Inferior parietal cortex (tissue), 1 donor: ENCODE measurements around the gene GPR15LG.
"Not testable (repeated sequence)": the region's sequence is repeated elsewhere in the genome, so short reads cannot be mapped to it uniquely, and the experiment has no call there.

Experiments used
- DNase-seq: peaks from one replicate; pipeline ENCODE4 v3.0.0-alpha.2; 2016; ENCODE audit errors: extremely low spot score

Gene GPR15LG

DNA sequence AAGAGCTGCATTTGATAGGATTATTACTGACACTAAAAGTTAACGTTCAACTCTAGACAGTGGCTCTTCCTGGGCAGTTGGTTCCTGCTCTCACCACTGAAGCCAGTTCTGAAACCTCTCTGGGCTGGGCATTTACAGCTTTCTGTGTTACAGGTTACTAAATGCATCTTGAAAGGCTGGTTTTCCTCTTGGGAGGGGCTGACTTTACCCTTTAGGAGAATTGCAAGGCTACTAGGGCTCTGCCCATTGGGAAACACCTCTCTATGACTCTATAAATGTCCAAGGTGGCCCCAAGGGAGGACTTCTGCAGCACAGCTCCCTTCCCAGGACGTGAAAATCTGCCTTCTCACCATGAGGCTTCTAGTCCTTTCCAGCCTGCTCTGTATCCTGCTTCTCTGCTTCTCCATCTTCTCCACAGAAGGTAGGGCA lies at the start of gene GPR15LG:
GPR15LG (plus strand) TSS at position 301 of the 429 bp plus-strand sequence; CDS start at position 352, 51 bp downstream.
- DNase-seq = no peak

DNA sequence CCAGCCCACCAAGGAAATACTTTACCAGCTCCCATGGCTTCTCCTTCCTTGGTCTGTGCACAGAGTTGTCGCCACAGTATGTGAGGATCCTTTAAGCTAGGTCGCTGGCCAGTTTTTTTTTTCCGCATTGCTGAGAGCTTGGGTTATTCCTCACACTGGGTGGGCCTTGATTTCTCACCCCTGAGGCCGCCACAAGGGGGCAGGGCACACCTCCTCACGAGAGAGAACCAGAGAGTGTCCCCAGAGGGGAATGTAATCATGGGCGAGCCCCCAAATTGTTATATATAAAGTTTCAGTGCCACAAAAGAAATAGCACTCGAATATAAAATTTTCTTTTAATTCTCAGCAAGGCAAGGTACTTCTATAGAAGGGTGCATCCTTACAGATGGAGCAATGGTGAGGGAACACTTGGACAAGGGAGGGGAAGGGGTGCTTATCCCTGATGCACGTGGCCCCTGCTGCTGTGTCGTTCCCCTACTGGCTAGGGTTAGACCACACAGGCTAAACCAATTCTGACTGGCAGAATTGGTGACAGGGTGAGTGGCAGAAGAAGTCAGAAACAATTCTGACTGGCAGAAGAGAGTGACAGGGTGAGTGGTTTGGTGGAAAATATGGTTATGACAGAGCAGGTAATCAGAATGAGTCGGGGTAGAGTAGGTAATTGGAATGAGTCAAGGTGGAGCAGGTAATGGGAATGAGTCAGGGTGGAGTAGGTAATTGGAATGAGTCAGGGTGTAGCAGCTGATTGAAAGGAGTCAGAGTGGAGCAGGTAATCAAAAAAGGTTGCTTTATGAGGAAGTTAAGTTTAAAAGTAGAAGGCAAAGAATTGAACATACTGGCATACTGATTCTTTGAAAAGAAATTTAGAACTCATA lies 47.5 kb upstream of the GPR15LG start:
- not testable (repeated sequence) for DNase-seq

DNA sequence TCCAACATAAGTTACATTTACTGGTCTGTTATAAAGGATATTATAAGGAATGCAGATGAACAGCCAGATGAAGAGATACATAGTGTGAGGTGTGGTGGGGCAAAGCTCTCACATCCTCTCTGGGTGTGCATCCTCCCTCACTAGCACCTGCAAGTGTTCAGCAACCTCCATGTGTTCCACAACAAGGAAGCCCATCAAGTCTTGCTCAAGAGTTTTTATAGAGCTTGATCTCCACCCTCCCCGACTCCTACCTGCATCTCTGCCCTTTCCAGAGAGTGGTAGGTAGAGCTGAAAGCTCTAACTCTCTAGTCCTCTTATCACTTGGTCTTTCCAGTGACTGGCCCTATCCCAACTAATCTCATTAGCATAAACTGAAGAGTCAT lies 46.8 kb upstream of the GPR15LG start:
- no peak for DNase-seq

DNA sequence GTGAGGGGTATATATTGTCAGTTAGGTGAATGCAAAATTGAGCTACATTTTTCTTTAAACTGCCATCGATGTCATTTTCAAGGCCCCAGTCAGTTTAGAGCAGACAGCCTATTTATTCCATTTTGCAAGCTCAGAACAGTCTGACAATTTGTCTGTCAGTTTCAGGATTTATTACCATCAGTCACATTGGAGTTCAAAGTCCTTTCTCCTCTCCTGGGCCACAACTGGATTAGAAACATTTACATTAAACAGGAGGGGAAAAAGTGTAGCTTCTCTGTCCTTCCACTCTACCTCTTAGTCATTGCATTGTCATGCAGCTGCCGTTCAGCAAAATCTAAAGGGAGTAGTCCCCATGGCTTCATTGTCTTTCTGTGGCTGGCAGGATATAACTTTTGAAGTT lies 37.8 kb upstream of the GPR15LG start:
- no peak for DNase-seq

DNA sequence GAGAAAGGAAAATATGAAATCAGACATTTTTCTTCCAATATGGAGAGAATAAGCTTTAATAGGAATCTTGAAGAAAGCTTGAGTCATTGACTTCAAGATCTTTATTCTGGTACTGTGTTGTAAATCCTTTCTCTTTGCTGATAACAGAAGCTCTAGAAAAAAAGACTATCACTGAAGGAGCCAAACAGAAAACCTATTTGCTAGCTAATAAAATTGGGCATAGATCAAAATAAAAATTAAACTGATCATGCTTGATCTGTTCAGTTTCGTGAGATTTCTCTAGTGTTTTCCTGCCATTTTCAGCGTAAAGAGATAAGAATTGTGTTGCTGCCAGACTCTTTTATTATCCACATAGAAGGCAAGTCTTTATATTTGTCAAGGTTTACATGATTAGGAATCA lies 35.8 kb upstream of the GPR15LG start:
- DNase-seq = no peak

DNA sequence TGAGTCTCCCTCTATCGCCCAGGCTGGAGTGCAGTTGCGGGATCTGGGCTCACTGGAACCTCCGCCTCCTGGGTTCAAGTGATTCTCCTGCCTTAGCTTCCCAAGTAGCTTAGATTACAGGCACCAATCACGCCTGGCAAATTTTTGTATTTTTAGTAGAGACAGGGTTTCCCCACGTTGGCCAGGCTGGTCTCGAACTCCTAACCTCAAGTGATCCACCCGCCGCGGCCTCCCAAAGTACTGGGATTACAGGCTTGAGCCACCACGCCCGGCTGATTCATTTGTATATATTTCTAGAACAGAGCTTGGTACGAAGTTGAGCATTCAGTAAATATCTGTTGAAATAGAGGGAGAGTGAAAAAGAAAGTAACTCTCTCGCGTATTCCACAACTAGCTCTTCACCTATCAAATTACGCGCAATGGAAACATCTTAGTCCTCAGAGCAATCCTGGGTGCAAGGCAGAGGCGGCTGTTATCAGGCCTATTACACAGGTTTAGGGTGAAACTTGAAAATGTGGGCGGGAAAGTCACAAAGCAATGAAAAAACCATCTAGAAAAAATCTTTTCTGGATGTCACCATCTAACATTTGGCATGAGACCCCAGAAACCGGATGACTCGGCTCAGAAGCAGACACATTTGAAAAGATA lies 35.0 kb upstream of the GPR15LG start:
- no peak for DNase-seq

DNA sequence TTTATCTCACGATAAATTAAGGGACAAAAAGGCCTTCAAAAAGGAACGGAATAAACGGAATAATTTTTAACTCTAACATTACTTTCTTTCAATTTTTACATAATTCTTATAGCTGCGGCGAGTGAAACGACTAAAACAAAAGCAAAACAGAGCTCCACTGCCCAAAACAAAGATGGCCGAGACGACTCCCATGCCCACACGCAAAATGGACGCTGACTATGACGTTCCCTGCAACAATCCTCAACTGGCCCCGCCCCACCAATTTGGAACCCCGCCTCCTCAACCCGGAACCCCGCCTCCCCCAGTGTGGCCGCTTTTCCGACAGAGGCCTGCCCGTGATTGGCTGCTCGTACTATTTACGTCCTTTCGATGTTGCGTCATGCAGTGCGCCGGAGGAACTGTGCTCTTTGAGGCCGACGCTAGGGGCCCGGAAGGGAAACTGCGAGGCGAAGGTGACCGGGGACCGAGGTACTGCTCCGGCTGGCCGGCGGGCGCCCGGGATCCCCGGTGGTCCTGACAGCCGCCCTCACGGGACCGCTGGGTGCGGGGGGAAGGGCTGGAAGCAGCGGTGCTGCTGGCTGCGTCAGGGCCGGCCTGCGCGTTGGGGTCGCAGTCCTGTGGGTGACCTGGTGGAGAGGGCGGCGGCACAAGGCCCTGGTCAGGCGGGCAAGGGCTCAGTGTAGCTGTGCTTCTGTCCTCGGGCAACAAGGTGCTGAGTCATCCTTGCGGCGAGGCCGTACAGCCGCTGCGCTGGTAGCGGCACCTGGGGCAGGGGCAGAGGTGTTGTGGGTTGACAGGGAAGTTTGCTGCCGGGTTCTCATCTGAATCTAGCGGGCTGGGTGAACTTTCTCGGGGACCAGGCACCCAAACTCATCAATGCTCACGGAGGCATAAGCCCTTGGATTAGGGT lies 34.2 kb upstream of the GPR15LG start, which contains the start of gene GHITM:
GHITM (plus strand) TSS at position 384 of the 910 bp plus-strand sequence. CDS start 1,992 bp downstream, outside the sequence.
- peak; percentile 98 for DNase-seq

DNA sequence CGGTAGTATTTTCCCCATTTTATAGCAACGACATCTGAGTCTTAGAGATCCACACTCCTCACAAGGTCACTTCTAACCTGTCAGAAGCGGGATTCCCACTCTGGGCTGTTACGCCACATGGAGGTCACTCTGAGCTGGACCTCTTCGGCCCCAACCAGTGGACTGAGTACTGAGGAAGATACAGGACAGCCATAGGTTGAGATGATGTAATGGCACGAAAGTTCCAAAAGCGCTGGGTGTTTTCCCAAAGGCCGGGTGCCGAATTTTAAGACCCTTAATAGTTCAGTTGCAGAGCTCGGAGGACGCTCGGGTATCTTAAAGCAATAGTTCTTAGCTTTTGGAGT lies 33.6 kb upstream of the GPR15LG start:
- DNase-seq = no peak

DNA sequence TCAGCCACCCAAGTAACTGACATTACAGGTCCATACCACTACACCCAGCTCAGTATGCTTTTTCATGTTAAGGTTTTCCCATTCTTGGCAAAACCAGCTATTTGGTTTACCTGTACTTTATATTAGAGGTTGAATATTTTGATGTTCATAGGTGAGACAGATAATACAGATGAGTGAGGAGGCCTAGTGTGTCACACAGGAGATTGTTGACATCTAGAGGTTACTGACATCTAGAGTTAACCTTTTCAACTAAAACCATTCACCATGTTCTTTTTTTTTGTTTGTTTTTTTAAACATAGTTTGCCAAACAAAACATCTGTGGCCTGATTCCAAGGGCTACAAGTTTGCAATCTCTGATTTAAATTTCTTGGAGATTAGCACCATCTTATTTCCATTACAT lies 26.3 kb upstream of the GPR15LG start:
- DNase-seq = no peak

DNA sequence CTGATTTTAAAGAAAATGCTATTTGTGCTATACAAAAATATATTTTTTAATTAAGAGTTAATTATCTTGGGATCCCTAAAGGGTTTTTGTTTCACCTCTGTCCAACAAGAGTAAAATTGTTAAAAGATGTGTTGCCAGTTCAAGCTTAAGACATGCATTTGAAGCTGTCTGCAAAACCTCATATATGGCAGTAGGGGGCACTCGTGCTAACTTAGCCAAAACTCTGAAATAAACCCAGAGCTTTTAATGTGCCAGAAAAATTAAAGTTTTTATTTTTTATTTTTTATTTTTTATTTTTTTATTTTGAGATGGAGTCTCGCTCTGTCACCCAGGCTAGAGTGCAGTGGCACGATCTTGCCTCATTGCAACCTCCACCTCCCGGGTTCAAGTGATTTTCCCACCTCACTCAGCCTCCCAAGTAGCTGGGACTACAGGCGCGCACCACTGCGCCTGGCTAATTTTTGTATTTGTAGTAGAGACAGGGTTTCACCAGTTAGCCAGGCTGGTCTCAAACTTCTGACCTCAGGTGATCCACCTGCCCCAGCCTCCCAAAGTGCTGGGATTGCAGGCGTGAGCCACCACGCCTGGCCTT lies 25.5 kb upstream of the GPR15LG start:
- DNase-seq = peak; percentile 56

DNA sequence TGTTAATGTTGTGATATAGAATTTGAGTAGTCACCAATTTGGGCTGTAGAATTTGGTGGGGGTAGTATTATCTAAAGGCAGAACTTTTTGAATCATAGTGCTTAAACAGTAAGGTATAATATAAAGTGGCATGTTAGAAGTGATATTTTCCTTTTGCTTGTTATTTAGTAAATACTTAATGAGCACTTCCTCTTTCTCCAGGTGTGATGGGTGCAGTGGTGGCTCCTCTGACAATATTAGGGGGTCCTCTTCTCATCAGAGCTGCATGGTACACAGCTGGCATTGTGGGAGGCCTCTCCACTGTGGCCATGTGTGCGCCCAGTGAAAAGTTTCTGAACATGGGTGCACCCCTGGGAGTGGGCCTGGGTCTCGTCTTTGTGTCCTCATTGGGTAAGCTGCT lies 23.7 kb upstream of the GPR15LG start:
- no peak for DNase-seq

DNA sequence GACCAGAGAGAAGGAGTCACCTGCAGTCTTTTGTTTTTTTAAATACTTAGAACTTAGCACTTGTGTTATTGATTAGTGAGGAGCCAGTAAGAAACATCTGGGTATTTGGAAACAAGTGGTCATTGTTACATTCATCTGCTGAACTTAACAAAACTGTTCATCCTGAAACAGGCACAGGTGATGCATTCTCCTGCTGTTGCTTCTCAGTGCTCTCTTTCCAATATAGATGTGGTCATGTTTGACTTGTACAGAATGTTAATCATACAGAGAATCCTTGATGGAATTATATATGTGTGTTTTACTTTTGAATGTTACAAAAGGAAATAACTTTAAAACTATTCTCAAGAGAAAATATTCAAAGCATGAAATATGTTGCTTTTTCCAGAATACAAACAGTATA lies 20.8 kb upstream of the GPR15LG start:
- DNase-seq = no peak

DNA sequence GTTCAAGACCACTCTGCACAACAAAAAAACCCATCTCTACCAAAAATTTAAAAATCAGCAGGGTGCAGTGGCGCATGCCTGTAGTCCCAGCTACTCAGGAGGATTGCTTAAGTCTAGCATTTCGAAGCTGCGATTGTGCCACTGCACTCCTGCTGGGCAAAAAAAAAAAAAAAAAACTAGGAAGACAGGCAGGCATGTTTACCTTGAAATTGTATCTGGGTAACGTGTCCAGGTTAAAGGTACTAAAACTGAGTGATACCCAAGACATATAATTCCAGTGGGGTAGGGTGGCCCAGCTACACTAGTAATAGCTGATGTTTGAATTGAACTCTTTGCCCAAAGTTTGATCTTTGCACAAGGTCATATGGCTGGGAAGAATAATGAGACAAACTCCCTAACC lies 18.1 kb upstream of the GPR15LG start:
- DNase-seq = no peak

DNA sequence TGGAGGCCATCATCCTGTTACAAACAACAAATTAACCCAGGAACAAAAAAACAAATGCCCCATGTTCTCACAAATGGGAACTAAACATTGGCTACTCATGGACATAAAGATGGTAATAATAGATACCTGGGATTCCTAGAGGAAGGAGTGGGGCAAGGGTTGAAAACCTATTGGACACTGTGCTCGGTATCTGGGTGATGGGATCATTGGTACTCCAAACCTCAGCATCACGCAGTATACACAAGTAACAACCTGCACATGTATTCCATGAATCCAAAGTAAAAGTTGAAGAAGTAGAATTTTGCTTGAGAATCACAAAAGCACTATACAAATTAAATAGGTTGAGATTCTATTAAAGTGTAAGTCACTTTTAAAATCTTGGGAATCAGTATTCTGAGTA lies 17.6 kb upstream of the GPR15LG start:
- no peak for DNase-seq

DNA sequence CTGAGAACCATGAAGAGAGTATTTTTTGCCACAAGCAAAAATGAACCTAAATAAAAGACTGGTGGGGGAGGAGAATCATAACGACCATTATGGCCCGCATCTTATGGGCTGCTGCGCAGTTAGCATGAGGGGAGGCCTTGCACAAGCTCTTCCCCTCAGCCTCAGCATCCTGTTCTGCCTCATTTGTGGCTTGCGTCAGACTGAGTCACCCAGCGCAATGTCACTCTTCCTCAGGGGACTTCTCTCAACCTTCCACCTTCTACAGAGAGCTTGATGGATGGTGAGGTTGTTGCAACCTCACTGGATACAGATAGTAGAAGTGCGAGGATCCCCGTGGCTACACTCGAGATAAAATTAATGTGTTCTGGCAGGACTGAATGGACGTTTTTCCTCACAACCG lies 16.8 kb upstream of the GPR15LG start:
- DNase-seq = no peak

DNA sequence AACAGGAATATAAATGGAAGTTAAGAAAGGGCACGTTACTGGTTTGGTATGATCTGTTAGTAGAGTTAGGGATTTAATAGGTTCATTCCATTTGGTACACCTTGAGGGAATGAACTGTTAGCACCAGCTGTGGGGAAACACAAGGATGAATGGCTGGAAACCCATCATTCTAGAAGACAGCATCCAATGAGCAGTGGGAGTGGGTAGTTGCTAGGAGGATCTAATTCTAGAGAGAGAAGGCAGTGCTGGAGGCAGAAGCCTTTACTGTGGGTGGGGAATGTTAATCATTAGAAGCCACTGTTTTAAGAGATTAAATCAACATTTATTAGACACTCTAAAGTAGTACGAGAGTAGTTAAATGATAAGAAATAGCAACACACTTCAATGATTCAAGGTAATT lies 15.5 kb upstream of the GPR15LG start:
- DNase-seq = no peak

DNA sequence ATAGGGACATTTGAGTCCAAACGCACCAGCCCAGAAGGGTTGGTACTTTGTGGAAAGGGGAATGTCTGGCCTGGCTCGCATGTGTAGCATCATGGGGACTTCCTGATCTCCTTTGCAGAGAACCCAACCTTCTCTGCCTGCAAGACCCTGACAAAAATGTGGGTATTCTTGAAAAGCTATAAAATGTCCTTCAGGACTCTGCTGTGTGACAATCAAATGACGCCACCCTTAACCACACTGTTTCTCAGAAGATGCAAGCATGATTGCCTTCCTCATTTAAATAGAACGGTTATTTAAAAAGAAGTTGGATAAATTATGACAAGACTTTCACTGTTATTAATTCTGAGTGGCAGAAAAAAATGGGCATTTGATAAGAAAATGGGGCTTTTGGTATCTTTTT lies 15.1 kb upstream of the GPR15LG start:
- no peak for DNase-seq

DNA sequence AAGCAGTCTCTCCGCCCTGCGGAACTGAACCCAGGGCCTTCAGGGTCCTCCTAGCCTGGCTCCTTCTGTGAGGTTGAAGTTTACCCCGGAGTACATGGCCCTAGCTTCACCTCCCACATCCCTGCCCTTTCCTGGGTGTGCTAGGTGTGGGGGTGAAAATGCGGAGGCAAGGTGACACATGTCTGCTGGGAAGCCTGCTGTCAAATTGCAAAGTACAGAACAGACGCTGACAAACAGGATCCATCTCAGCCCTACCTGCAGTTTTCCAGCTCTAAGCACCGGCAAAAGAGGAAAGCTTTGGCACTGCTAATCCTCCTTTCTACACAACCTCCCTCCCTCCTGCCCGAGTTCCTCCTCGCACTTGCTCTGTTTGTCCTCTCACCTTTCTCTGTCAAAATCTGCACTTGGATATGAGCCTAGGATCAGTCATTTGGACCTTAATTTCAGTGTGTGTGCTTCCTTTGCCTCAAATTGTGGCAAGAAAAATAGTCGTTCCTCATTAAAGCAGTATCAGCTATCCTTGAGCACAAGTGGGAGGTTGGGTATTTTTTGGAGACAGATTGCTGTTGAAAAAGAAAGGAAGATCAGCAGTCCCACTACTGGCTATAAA lies 14.4 kb upstream of the GPR15LG start:
- no peak for DNase-seq

DNA sequence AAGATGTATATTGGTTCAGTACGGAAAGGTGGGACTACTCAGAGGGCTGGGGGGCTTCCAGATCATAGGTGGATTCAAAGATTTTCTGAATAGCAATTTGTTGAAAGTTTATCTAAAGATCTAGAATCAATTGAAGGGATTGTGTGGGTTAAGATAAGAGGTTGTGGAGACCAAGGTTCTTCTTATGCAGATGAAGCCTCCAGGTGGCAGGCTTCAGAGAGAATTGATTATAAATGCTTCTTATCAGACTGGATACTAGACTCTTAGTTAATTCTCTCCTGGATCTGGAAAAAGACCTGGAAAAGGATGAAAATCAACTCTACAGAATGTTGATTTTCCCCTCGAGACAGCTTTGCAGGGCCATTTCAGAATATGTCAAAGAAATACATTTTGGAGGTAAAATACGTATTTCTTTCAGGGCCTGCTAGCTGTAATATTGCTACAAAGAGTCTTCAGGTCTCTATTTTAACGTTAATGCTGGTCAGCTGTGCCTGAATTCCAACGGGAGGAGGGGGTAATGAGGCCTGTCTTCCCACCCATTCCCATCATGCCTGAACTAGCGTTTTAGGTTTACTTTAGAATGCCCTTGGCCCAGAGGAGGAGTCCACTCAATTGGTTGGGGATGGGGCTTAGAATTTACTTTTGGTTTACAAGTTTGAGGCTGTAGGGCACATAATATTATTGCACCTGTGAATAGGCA lies 12.8 kb upstream of the GPR15LG start:
- DNase-seq = no peak

DNA sequence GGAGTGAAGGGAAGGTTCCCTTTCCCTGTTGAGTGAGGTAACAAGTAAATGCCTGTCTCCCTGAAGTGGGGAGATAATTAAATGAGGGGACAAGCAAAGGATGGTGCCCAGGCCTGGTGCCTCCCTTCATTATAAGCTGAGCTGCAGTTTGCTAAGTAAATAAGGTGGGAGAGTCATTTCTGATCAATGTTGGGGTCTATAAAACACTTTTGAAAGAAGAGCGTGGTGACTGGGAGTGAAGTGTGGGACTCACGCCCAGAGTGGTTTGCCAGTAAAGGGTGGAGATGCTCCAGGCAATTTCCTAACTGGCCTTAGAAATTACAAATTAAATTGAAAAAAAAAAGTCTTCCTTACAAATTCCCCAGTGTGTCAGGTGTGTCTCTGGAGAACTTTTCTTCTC lies 9.6 kb upstream of the GPR15LG start:
- DNase-seq = no peak

DNA sequence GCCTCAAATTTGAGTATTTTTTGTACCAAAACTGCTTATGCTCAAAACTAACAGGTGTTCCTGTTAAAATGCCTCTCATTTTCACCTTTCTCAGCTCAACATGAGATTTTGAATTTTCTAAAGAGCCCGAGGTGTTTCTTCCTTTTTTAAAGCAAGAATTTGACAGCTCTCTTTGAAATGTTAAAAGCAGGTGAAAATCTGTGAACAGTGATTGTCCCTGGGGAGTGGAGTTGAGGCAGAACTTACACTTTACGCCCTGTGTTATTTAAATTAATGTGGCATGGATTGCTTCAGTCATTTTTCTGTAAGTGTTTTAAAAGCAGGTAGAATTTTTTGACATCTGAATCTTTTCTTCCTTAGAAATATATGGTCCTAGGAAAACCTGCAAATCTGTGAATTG lies 9.2 kb upstream of the GPR15LG start:
- no peak for DNase-seq
